Adrenal gland (tissue), 12 donors: ENCODE results near the gene MAEA. TPM values are rescaled to one million over a fixed set of nuclear protein-coding genes. Genes with fewer than 3 reads are reported as not detected.

ENCODE experiments used
- DNase-seq, 7 donors: peaks; one replicate each; pipeline ENCODE4 v3.0.0-alpha.2; 2019 to 2020
- H3K27ac ChIP-seq, 5 donors: fragments of 200-600 bp; sonication (generic) in 4 of 5; 1 replicate in 3 of 5; 2 replicates in 2 of 5; pipeline versions ENCODE4 v1.5.1 to v1.8.0; 2016 to 2020; ENCODE audit warnings: mild to moderate bottlenecking in 1 of 5
- H3K27me3 ChIP-seq: fragments of 200-600 bp; 2 replicates; pipeline ENCODE4 v1.8.0; 2021
- H3K36me3 ChIP-seq, 2 donors: fragments of 200-600 bp; replicated peaks in 1 of 2; 1 replicate in 1 of 2; 2 replicates in 1 of 2; pipeline versions ENCODE4 v1.5.1 to v1.8.0; 2018 to 2022
- H3K4me1 ChIP-seq, 2 donors: fragments of 200-600 bp; replicated peaks in 1 of 2; 1 replicate in 1 of 2; 2 replicates in 1 of 2; pipeline versions ENCODE4 v1.5.1 to v1.8.0; 2018 to 2021
- H3K4me3 ChIP-seq, 4 donors: fragments of 200-600 bp; sonication (generic) in 3 of 4; one replicate each; pipeline ENCODE4 v1.5.1; 2016 to 2018
- H3K9me3 ChIP-seq, 3 donors: fragments of 200-600 bp; sonication (generic) in 1 of 3; replicated peaks in 1 of 3; 1 replicate in 2 of 3; 2 replicates in 1 of 3; pipeline versions ENCODE4 v1.5.1 to v1.8.0; 2016 to 2021
- POLR2A ChIP-seq, 2 donors: fragments of 450-650 bp; IDR thresholded peaks; one replicate each; pipeline ENCODE4 v1.6.1; 2017; ENCODE audit warnings: antibody characterized with exemption in 2 of 2, mild to moderate bottlenecking in 2 of 2, moderate library complexity in 1 of 2
- WGBS, 4 donors: extraction: QIAGEN DNeasy Blood & Tissue Kit in 2 of 4; methylation state at CpG; one replicate each; pipeline versions ENCODE4 v1.1.5 to v1.1.7; 2013 to 2017; 5-methylcytosine and 5-hydroxymethylcytosine counted together
- intact Hi-C, 2 donors: fragments of 100-400 bp; cut with DNase I; formaldehyde crosslinking; loops; one replicate each; pipeline versions ENCODE4 v1.14.1 to v1.15.0; 2022 to 2023
- polyA plus RNA-seq, 3 donors: library from polyadenylated mRNA; stranded (reverse); fragments of 200-250 nt in 2 of 3; fragments of 350-450 nt in 1 of 3; fragmentation: Illumina TruSeq in 1 of 3; extraction: RNeasy Lipid Tissue Mini Kit (QIAGEN cat#74804) in 1 of 3; gene quantifications; one replicate each; pipeline ENCODE4 v1.2.3, GENCODE V29; 2013 to 2014
- total RNA-seq, 9 donors: library from RNA; depleted of rRNA in 4 of 9; stranded (reverse); fragments of >200 nt in 4 of 9; fragments of 120-200 nt in 1 of 9; fragmentation: NEBNext Ultra II Directional in 1 of 9; extraction: Animal tissue kit (Norgen Biotek cat#: 25700) in 1 of 9; gene quantifications; one replicate each; pipeline versions ENCODE4 v1.1.0 to v1.2.4, GENCODE V29; 2013 to 2023
- TF ChIP-seq, protein P1 (sequence below), 6 experiments: fragments of 450-650 bp in 4 of 6; fragments of 200-600 bp in 2 of 6; sonication (generic) in 1 of 6; IDR thresholded peaks; 1 replicate in 5 of 6; 2 replicates in 1 of 6; pipeline versions ENCODE4 v1.5.1 to v1.8.0; 2016 to 2021; ENCODE audit warnings: antibody characterized with exemption in 6 of 6, mild to moderate bottlenecking in 2 of 6, moderate library complexity in 1 of 6
- donor health status: healthy with polysubstance abuse.
- donor health status: Bipolar disorder and iron deficiency.
- donor health status: DM: yes; HTN: yes; CAD: no.
- donor health status: DM: no; HTN: no; CAD: no.
- donor health status: DM: no; HTN: no; CAD: no.
- donor health status: DM: yes; HTN: yes; CAD: no.

Gene MAEA
- total and polyA plus RNA-seq, 12 donors, result 35.6 to 103 (median 75.1) TPM

GRCh38 chr4:1379351-1379781 lies 89.7 kb downstream of the MAEA start:
- H3K4me1 ChIP-seq, result no peaks in the 10 kb centered on the region
- WGBS, 4 donors, result 75 to 94% (median 83%) methylated on average over 5 to 27 of the region's 27 CpGs
- intact Hi-C loops, result no loop called here
- no peak for TF ChIP-seq POLR2A (IDR thresholded peaks at IDR 0.05)
- TF ChIP-seq, protein P1, sequence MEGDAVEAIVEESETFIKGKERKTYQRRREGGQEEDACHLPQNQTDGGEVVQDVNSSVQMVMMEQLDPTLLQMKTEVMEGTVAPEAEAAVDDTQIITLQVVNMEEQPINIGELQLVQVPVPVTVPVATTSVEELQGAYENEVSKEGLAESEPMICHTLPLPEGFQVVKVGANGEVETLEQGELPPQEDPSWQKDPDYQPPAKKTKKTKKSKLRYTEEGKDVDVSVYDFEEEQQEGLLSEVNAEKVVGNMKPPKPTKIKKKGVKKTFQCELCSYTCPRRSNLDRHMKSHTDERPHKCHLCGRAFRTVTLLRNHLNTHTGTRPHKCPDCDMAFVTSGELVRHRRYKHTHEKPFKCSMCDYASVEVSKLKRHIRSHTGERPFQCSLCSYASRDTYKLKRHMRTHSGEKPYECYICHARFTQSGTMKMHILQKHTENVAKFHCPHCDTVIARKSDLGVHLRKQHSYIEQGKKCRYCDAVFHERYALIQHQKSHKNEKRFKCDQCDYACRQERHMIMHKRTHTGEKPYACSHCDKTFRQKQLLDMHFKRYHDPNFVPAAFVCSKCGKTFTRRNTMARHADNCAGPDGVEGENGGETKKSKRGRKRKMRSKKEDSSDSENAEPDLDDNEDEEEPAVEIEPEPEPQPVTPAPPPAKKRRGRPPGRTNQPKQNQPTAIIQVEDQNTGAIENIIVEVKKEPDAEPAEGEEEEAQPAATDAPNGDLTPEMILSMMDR (IDR thresholded peaks at IDR 0.05), result no peak
- peaks cover 0 to 11% of the 10 kb centered on the region in 2 donors for H3K36me3 ChIP-seq
- no peak overlapping the region for H3K4me3 ChIP-seq
- H3K27ac ChIP-seq, result no peak overlapping the region
- DNase-seq, result peak in 1 of 7 donors; percentile 3
- no peaks in the 10 kb centered on the region for H3K27me3 ChIP-seq
- H3K9me3 ChIP-seq, result no peaks in the 10 kb centered on the region

- H3K36me3 ChIP-seq, result peaks cover 0 to 11% of the 10 kb centered on the region in 2 donors
- TF ChIP-seq, protein P1 (IDR thresholded peaks at IDR 0.05), result no peak
- no peak for TF ChIP-seq POLR2A (IDR thresholded peaks at IDR 0.05)
- no peak overlapping the region for H3K4me3 ChIP-seq
- H3K4me1 ChIP-seq, result no peaks in the 10 kb centered on the region
- H3K9me3 ChIP-seq, result no peaks in the 10 kb centered on the region
- 84 to 97% (median 93%) methylated on average over 9 to 31 of the region's 31 CpGs for WGBS, 4 donors
- H3K27ac ChIP-seq, result no peak overlapping the region
- no peaks in the 10 kb centered on the region for H3K27me3 ChIP-seq
- peak in 1 of 7 donors; percentile 2 for DNase-seq
- intact Hi-C loops, result no loop called here
Measured at GRCh38 chr4:1379801-1380331, 90.2 kb downstream of the MAEA start.

GRCh38 chr4:1380368-1381151 lies 90.9 kb downstream of the MAEA start:
- 90 to 95% (median 92%) methylated on average over 28 to 36 of the region's 36 CpGs for WGBS, 4 donors
- Histone ChIP-seq H3K9me3 (no peaks in the 10 kb centered on the region), H3K36me3 (peaks cover 0 to 7% of the 10 kb centered on the region in 2 donors), H3K4me3 (no peak overlapping the region), H3K27me3 (no peaks in the 10 kb centered on the region), H3K4me1 (no peaks in the 10 kb centered on the region), H3K27ac (no peak overlapping the region)
- TF ChIP-seq POLR2A (IDR thresholded peaks at IDR 0.05), result no peak
- TF ChIP-seq, protein P1 (IDR thresholded peaks at IDR 0.05), result no peak
- intact Hi-C loops, result no loop called here
- peak in 1 of 7 donors; percentile 4 for DNase-seq

DNA sequence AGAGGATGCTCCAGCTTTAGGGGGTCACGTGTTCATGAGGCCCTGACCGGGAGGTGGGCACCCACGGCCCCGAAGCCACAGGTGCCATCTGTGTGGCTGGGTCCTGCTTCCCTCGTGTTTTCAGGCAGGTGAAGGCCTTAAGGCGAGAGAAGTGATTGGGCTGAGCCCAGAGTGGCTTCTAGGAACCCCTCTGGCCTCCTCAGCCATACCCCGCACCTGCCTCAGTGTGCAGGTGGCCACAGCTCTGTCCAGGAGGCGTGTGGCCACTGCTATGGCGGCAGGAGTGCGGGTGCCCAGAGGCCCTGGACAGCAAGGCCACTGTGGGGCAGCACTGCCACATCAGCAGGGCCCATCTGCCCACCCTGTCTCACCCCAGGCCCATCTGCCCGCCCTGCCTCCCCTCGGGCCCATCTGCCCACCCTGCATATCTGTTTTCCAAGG lies 91.5 kb downstream of the MAEA start:
- Histone ChIP-seq H3K27me3 (no peaks in the 10 kb centered on the region), H3K27ac (no peak overlapping the region), H3K9me3 (no peaks in the 10 kb centered on the region), H3K4me1 (no peaks in the 10 kb centered on the region), H3K4me3 (no peak overlapping the region), H3K36me3 (peaks cover 0 to under 1% of the 10 kb centered on the region in 2 donors)
- DNase-seq, result peak in 1 of 7 donors; percentile 2
- TF ChIP-seq POLR2A (IDR thresholded peaks at IDR 0.05), result no peak
- TF ChIP-seq, protein P1 (IDR thresholded peaks at IDR 0.05), result no peak
- intact Hi-C loops, result no loop called here
- WGBS, 4 donors, result 94 to 97% (median 95%) methylated on average over 8 to 12 of the region's 12 CpGs
